Epithelial cell of proximal tubule (primary cell): ENCODE measurements around the gene GALNT14. TPM values are rescaled to one million over a fixed set of nuclear protein-coding genes. Genes with fewer than 3 reads are reported as not detected.
A peak's percentile ranks its signal among the peaks of the same experiment; 100 is the strongest.

Experiments
- DNase-seq: peaks from one replicate; pipeline ENCODE4 v3.0.0-alpha.2; 2011; ENCODE audit warnings: low read depth
- H3K4me3 ChIP-seq: 2 replicates; pipeline ENCODE4 v1.5.1; 2011; ENCODE audit warnings: low read depth, mild to moderate bottlenecking, low read length
- CTCF ChIP-seq: conservative IDR thresholded peaks from 2 replicates; pipeline ENCODE4 v1.5.1; 2012; ENCODE audit warnings: low read depth, mild to moderate bottlenecking, low read length
- total RNA-seq: library from RNA; depleted of rRNA; stranded (reverse); fragments of >200 nt; gene quantifications from 2 replicates; pipeline ENCODE4 v1.2.3, GENCODE V29; 2015

Gene GALNT14
- total RNA-seq, 1 donor from 2014 or later: 80.7 TPM

DNA sequence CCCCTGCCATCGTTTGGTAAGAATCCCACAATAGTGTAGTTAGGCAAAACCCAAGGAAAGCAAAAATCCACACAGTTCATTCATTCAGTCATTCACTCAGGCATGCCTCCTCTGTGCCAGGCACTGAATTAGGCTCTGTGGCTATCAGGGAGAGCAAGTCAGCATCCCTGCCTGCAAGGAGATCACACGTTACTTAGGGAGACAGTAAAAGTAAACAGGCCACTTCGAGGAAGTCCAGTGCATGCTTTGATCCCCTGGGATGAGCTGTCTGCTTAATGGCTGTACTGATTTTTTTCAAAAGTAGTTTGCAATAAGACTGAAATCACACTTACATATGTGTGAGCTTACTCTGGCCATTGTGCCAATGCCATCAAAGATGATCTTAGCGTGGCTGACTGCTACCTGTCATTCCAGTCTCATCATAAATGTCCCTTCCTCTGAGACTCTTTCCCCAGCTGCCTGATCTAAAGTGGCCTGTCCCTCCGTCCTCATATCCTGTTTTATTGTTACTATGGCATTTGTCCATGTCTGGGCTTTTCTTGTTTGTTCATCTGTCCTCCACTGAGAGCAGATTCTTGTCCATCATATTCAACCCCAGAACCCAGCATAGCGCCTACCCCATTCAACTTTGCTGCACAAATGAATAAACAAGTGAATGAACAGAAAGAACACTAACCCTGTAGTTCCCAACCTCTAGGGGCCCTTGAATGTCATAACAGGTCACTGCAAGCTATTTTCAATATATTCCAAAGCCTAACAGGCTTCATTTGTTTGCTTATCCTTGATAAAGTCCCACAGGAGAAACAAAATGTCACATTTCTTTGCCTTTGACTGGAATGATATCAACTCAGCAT is 84.1 kb downstream of the GALNT14 start:
- no peak for TF ChIP-seq CTCF
- H3K4me3 ChIP-seq: no peak overlapping the region
- no peak for DNase-seq

GRCh38 chr2:31052284-31052683 is 86.0 kb downstream of the GALNT14 start:
- no peak for TF ChIP-seq CTCF
- H3K4me3 ChIP-seq: no peak overlapping the region
- DNase-seq: no peak

DNA sequence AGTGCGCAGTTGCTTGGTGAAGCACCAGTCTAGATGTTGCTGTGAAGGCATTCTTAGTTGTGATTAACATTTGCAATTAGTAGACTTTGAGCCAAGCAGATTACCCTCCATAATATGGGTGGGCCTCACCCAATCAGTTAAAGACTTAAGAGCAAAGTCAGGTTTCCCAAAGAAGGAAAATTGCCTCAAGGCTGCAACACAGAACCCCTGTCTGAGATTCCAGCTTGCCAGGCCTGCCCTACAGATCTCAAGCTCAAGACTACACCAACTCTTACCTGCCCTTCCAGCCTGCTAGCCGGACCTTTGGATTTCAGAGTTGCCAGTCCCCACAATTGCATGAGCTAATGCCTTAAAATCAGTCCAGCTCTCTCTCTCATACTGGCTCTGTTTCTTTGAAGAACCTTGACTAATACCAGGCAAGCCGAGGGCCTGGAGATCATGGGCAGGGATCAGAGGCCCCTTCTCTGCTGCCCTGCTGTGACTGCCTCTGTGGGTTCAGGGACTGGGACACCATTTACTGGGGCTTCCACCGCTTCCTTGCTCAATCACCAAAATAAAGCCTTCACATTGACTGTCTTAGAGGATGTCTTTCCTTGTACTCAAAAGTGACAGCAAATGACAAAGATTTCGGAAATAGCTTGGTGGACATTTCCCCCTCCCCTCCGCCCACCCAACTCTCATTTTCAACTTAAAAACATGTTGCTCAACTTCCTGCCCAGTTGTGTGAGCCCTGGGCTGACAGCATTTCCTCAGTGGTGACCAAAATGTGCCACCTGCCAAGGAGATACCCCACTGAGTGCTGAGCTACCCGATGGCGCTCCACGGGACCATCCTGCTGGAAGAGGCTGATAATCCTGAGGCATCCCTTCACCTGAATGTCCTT is 86.7 kb downstream of the GALNT14 start:
- TF ChIP-seq CTCF: no peak
- no peak for DNase-seq
- no peak overlapping the region for H3K4me3 ChIP-seq

DNA sequence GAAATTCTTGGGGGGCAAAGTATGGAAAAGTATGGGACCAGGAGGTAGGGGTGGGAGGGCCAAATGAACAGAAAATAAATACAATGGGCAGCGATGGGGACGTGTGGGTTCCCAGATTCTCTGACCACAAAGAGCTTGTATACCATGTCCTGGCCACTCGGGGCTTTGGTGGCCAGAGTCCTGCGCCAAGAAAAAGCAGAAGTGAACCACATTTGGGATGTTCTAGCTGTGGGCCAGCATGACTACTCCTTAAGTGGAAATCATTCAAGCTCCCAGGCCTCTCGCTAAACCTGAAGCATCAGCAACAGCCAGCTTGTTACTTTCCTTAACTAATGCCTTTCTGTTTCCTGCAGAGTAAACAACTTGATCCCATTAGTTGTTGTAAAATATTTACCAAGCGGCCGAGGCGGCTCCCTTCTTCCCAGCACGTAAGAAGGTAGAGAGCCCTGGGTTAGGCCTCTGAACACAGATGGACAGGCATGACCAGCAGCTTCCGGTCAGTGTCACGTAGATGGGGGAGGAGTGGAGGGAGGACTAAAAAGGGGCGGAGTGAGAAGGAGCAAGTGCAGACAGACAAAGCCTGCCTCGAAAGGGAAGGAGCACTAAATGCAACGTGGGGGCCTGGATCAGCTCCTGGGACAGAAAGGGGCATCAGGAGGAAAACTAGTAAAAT is 88.2 kb downstream of the GALNT14 start:
- DNase-seq: peak; percentile 69
- peak overlapping the region; percentile 2 for H3K4me3 ChIP-seq
- no peak for TF ChIP-seq CTCF

- H3K4me3 ChIP-seq: no peak overlapping the region
- DNase-seq: no peak
- TF ChIP-seq CTCF: peak; percentile 61
Measured at GRCh38 chr2:31049264-31049663, 89.0 kb downstream of the GALNT14 start.

GRCh38 chr2:31047599-31047998 is 90.6 kb downstream of the GALNT14 start:
- no peak for DNase-seq
- H3K4me3 ChIP-seq: no peak overlapping the region
- TF ChIP-seq CTCF: no peak
